ENCODE measurements around the gene ITPK1.

The ITPK1 gene

DNA sequence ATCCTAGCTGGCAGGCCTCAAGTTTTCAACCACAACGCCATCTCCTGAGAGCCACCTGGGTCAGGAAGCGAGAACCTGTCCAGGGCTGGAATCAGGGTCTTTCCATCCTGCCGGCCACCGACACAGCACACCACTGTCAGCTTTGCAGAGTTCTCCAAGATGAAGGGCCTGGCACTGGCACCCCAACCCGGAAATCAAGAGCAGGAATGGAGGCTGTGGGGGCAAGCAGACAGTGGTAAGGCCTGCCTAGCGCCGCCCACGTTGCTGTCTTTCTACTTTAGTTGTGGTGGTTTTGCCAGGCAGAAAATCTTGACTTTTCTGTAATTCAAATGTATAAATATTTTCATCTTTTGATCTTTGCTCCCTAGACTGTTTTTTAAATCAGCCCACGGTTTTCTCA lies 90.7 kb downstream of the ITPK1 start:
- ATAC-seq (no peak), DNase-seq (peak; percentile 37)

DNA sequence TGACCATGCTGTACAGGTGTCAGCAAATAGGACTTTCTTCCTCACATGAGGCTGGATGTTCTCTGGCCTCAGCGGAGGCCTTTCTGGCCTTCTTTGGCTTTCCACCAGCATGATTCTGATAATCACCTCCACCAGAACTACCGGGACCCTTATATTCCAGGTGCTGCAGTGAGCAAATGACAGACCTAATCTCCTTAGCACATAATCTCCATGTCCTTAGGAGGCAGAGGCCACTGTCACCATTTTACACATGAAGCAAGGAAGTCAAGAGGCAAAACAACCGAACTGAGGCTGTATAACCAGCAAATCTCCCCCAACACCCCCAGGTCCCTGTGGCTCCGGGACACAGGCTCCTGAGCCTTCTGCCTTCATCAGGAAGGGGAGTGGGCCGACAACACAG lies 91.2 kb downstream of the ITPK1 start:
- ATAC-seq (no peak), DNase-seq (no peak)

DNA sequence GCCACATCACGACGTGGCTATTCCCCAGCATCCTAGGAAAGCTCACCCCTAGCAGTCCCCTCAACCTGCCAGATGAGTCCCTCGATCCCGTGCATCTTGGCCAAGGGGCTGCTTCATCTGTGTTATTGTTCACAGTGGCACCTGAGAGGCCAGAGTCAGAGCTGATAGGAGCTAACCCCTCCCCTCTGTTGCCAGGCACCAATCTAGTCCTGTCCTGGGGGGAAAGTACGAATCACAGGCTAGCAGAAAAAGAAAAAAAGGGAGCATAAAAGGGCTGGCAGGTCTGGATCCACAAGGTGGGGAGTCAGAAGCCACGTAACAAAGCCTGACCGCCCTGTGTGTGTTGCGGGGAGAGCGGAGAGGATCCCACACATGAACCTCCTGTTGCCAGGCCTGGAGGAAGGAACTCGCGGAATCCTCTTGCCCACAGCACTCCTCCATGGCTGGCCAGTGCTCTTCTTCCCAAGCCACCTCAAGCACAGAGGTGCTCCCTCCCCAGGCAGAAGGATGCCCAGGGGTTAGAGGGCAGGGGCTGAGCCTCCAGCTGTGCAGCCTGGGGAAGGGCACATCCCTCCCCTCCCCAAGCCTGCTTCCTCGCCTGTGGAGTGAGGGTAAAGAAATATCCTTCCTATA lies 91.8 kb downstream of the ITPK1 start:
- DNase-seq (no peak), ATAC-seq (peak; percentile 62)

DNA sequence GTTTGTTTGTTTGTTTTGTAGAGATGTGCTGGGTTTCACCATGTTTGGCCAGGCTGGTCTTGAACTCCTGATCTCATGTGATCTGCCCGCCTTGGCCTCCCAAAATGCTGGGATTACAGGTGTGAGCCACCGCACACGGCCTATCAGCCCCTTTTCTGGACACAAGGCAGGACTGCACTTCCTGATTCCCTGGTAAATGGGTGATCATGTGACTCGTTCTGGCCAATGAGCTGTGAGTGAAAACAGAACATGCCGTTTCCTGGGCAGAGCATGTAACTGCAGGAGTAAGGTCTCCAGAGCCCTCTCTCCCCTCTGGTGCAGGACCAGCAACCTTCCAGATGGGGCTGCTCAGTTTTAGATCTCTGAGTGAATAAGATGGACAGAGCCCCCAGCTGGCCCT lies 92.7 kb downstream of the ITPK1 start:
- no peak for ATAC-seq

DNA sequence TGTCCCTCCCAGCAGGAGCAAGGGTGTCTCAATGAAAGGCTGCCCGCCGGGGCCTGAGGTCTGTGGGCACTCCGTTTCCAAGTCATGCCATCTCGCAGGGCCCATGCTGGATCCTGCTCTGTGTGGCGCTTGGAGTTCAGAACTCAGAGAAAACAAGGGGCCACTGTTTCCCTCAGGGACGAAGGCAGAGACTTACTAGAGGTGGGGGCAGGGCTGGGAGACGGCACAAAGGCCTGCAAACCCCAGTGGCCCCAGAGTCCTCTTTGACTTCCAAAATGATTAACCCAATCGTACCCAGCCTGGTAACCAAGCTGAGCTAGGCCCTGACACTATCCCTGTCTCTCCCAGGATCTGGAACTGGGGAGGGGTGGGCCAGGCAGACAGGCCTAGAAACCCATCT lies 95.8 kb downstream of the ITPK1 start:
- no peak for ATAC-seq
- no peak for DNase-seq

More for the DNA sequence above, 92.7 kb downstream of the ITPK1 start:
- peak; percentile 15 for DNase-seq

DNA sequence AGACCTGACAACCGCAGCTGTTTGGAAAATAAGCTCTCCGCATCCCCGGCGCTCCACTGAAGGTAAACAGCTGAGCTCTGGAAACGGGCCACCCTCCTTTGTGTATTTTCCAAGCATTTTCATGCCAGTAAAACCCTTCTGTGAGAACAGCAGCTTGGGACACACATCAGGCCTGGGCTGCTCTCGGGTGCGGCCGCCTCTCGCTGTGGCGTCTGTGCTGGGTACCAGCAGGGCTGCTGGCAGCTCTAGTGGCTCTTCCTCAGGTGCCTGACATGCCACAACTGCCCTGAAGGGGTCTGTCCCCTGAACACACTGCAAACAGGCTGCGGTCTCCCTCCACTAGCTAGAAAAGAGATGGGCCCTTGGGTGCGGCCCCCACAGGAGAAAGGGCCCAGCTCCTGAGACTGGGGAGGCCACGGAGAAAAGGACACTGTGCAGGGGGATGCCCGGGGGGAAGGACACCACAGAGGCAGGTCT lies 96.3 kb downstream of the ITPK1 start:
- no peak for ATAC-seq
- DNase-seq = no peak

DNA sequence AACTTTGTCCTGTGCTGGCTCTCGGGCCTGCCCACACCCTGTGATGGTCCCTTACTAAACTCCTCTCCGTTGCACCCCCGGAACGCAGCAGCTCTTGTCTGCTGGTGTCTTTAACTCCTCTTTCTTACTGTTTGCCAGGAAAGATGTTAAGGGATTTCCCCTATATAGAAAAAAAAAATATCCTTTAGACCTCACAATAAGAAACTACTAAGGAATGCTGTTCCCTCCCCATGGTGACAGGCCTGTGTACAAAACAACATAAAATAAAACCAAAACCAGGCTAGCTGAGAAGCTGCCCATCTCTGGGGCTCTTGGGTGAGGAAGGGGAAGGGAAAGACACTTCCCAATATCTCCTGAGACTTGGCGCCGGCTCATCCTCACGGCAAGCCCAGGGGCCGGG lies 97.4 kb downstream of the ITPK1 start:
- ATAC-seq (no peak), DNase-seq (no peak)

DNA sequence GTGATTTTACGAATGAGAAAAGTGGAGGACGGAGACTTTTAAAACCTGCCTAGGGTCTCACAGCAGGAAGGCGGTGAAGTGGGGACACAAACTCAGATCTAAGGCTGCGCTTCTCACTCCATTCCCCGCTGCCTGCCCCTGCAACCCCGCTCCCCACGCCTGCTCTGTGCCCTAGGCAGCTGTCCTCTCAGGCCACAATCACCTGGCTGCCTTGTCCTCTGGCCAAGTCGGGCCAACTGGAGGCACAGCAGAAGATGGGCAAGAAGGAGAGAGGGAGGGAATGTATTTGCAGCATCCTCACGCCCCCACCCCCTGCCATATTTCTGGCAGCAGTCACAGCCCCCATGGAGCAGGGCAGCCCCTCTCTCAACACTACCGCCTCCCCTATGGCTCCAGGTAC lies 97.8 kb downstream of the ITPK1 start:
- ATAC-seq (no peak), DNase-seq (no peak)

DNA sequence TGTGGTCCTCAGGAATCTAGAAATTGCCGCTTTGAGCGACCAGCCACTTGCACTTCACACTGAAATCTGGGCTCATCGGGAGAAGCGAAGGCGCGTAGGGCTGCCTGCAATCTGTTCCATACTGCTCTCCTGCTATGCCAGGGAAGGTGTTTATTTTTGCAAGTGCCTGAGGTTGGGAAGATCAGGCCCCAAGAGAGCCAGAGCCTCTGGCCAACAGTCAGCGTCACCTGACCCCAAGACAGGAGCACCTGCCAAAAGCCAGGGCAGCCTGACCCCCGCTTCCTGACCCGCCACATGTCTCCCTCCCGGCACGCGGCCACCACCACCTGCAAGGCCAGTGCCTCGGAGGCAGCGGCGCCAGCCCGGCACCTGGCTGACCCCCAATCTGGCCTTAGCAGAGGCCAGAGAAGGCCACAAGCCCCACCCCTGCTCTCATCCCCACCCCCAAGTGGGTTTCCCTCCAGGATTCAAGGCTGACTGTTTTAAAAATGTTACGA lies 98.4 kb downstream of the ITPK1 start:
- ATAC-seq = no peak

DNA sequence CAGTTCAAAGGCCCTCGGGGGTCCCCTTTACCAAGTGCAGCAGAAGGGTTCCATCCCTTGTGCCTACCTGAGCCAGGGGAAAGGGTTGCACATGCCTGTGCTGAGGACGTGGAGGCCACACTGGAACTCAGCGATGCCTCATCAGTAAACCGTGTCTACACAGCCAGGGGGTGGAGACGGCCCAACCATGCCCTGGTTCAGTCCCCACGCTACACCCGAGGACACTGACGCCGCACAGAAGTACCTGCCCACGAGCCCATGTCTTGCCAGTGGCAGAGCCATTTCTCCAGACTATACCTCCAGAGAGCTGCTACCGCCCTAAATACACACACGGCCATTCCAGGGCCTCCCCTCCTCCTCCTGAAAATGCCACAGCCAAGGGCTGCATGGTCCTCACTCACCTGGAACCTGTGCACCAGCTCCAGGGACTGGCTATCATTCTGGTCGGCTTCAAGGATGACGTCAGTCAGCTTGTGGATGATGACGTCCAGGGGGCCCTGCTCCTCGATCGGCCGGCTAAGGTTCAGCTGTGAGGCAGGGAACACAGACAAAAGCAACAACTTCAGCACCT lies 99.4 kb downstream of the ITPK1 start:
- no peak for ATAC-seq
- no peak for DNase-seq

More for the DNA sequence above, 98.4 kb downstream of the ITPK1 start:
- no peak for DNase-seq

DNA sequence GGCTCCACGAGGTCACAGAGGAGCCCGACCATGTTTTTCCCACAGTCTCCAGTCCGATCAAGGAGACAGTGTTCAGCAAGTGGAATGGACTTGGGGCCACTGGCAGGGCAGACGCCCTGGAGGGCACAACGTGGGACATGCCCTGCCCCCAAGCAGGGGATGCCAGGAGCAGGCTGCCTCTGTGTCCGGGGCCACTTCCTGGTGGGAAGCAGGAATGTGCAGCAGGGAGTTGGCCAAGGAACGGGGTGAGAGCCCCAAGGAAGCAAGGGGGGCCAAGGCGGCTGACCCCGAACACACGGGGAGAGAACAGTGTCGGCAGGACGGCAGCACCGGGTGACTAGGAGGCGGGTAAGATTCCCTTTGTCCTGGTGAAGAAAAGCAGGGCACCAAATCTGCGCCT lies 100.2 kb downstream of the ITPK1 start:
- ATAC-seq = no peak
- no peak for DNase-seq

DNA sequence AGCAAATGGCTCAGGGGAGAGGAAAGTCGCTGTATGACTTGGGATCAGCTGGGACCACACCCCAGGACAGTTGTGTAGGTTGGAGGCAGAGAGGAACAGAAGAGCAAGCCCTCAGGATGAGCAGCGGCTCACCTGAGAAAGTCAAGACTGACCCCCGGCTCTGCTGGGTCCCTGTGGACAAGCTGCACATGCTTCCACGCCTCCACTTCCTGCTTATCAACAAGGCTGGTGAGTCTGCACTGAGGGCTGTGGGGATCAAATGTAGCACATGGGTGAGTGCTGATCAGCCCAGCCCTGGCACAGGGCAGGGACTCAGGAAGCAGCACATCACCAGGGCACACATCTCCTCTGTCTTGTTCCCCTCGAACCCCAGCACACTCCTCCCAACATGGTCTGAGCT lies 100.7 kb downstream of the ITPK1 start:
- DNase-seq (no peak), ATAC-seq (no peak)

DNA sequence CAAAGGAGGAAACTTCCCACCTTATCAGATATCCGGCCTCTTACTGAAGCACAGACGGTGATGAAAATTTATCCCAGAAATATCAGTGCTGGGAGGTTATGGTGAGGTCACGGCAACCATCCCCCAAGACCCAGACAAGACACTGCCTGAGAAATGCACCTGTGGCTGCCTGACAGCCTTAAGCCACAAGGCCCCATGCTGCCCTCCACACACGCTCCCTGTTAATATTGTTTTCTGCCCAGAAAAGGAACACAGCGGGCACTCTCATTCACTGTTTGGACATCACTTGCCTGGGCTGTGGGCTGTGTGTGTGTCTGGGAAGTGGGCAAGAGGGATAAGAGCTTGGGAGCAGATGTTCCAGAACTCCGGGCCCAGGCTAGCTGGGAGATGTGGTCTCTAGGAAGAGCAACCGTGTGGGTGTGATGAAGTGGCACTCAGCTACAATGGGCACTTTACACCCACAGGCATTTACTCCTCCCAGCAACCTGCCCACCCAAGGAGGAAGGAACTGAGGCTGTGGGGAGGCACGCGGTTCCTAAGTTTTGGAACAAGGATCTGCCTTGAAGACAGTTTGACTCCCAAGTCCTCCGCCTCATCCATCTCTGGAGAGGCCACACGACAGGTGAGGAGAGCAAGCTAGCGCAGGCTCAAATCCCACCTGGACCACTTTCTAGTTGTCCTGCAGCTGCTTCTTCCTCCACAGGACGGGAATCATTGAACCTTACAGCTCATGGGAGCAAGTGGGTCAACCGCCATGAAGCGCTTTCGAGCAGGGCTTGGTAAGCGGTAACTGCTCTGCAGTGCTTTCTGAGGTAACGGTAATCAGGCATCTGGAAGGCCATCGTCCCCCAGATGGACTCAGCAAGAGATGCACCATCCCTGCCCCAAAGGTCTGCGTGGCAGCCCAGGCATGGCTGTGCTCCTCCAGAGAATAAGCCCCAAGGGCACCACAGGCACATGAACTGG lies 101.4 kb downstream of the ITPK1 start:
- ATAC-seq (no peak), DNase-seq (no peak)

DNA sequence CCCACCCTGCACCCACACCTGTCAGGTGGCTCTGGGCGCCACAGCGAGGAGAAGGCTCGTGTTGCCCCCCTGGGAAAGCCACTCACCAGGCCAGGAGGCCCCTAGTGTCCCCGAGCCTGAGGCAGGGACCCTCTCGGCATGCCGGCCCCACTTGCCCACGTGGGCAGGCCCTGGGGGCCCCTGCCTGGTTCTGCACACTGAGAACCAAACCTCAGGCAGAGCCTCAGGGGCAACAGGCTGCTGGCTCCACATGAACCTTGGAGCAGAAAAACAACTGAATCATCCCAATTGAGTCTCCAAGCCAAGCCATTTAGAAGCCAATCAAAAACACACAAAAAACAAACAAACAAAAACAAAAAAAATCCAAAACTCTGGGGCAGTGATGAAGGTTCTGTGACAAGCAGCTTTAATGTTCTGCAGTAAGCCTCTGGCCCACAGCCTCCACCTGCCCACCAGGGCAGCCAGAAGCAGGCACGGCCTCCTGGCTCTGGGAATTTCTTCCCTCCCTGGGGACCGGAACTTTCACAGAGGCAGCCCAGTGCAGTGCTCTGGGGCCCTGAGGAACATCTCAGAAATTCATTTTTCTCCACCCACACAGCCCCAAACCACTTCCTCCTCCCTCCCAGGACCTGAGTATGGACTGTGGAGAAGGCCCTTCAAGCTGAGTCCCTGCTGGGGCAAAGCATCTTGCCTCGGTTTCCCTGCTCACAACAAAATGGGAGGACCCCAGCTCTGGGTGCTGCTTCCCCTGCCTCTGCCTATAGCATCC lies 102.6 kb downstream of the ITPK1 start:
- peak; percentile 45 for ATAC-seq

DNA sequence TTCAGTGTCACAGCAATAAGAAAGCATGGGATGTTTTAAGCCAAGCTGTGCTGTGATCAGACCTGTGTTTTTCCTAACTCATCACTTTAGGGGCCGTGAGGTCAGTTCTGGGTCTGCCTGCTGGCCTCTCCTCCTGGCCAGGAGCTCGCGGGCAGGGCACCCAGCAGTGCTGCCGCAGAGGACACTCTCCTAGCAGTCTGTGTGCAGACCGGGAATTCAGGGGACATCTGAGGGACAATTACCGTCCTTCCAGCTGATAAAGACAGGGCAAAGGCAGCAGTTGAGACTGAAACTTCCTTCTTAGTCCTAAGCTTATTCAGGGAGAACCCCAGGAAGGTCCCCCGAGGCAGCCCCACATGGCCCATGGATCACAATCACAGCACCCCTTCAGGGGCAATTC lies 103.2 kb downstream of the ITPK1 start:
- ATAC-seq (no peak), DNase-seq (no peak)

More for the DNA sequence above, 102.6 kb downstream of the ITPK1 start:
- DNase-seq = peak; percentile 11

DNA sequence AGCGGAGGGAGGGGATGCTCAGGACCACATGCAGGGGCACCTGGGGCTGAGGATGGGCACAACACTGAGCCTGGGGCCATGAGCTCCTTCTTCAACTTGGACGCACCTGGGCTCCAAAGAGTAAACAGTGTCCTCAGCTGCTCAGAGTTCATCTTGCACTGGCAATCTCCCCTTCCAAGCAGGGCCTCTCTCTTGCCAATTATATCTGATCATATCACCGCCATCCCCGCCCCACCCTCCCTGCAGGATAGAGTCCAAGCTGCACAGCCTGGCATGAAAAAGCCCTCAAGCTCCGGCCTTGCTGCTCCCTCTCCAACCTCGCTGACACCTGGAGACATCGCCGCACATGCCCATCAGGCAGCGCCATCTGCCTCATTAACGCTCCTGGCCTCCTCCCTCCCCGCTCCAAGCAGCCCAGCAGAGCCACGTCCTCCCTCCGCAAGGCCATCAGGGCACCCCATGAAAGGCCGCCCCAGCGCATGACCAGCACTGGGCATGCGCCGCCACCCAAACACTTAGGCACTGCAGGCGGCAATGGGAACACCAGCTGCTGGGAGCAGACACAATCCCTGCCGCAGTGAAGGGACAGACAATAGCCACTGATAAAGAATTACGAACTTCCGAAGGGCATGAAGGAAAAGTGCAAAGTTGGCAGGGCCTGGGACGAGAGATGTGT lies 103.9 kb downstream of the ITPK1 start:
- ATAC-seq = no peak
- no peak for DNase-seq

DNA sequence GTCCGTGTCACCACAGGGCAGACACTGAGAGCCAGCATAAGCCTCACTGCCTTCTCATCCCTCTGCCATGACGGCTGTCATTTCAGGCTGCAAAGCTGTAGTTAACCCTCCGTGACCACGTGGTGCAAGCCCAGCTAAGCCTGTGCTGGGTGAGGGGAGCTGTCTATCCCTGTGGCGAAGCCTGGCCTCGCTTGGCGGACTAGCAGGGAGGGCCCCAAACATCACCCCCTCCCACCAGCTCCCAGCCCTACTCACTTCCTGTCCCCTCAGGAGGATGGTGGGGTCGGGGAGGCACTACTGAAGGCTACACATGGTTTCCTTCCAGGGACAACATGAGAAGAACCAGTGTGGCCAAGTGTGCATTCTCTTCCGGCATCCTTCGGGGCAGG lies 104.6 kb downstream of the ITPK1 start:
- DNase-seq (no peak), ATAC-seq (no peak)

DNA sequence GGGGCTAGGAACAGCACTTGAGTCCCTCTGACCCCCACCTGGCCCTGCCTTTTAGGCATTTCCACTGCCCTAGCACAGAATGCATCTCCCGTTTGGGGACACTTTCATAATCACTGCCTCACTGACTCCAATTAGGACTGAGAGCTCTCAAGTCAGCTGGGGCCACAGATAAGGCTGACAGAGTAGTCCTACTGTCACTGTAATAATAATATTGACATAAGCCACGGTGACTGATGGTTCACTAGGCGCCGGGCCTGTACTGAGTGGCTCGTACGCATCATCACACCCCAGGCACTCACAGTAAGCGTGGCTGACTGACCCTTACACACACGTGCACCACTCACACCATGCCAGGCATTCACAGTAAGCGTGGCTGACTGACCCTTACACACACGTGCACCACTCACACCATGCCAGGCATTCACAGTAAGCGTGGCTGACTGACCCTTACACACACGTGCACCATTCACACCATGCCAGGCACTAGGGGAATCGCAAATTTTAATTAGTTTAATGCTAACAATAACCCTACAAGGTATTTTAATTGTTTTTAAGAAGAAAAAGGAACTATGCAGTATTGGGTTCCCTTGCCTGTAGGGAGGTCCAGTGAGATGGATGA lies 105.1 kb downstream of the ITPK1 start:
- ATAC-seq = no peak
- DNase-seq = no peak

DNA sequence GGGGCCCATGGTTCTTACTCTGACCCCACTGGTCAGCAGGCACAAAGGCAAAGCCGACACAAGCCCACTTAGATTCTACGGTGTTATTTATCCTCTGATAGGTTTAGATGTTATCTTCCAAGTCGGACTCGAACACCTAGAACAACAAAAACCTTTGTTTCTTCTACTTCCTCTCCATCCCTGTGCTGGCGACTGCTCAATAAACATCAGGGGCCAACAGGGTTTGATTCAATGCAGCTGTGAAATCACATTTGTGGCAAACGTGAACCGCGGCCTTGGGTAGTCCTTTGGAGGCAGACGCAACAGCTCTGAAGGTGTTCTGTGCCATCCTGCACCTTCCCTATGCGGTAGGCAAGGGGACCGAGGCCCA lies 105.6 kb downstream of the ITPK1 start:
- ATAC-seq (no peak), DNase-seq (no peak)

DNA sequence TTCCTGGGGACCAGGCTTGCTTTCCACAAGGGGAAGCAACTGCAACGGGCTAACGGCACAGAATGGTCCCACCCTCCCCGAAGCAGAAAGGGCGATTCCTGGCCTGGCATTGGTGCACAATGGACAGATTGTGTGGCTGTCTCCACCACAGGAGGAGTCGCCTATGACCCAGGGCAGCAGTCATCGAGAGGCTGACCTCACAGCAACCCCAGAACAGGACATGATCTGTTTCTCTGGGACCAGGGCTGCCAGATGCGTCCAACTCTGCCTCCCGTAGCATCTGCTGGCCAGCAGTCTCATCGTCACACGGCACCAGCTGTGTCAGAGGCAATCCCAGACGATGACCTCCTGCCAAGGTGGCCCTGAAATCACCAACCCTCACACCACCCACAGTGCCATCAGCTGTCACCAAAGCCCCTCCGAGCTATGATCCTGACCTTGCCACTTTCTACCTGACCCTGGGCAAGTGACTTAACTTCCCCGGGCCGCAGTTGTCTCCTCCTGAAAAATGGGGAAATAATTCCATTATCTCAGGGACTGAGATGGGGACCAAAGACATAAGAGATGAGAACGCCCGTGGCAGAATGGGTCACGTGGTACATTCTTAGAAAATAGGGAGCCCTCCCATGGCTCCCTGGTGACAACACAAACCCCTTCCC lies 106.1 kb downstream of the ITPK1 start:
- DNase-seq (no peak), ATAC-seq (no peak)

DNA sequence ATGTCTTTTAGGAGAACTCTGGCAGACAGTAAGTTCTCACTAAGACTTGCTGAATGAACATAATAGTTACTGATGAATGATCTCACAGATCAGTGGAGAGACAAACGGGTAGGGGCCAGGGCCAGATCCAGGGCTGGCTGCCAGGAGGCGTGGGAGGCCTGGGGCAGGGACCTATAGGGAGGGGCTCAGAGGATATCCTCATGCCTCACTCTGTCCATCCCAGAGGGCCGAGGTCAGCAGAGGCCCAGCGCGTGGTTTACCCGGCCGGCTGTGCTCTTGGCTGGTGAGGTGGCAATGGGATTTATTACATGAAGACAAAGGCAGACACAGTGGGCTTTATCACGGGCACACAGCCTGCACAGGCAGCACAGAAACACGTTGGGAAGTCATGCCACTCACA lies 107.3 kb downstream of the ITPK1 start:
- no peak for ATAC-seq
- no peak for DNase-seq

Data from stimulated activated naive CD8-positive, alpha-beta T cell treated with anti-CD3 and anti-CD28 coated beads, Interleukin-15, Interleukin-2, amounts not matched to agents 100 U/mL and 50 U/mL, for 24 hours (primary cell).